ENCODE measurements around the gene IGFL2.

Gene IGFL2

DNA sequence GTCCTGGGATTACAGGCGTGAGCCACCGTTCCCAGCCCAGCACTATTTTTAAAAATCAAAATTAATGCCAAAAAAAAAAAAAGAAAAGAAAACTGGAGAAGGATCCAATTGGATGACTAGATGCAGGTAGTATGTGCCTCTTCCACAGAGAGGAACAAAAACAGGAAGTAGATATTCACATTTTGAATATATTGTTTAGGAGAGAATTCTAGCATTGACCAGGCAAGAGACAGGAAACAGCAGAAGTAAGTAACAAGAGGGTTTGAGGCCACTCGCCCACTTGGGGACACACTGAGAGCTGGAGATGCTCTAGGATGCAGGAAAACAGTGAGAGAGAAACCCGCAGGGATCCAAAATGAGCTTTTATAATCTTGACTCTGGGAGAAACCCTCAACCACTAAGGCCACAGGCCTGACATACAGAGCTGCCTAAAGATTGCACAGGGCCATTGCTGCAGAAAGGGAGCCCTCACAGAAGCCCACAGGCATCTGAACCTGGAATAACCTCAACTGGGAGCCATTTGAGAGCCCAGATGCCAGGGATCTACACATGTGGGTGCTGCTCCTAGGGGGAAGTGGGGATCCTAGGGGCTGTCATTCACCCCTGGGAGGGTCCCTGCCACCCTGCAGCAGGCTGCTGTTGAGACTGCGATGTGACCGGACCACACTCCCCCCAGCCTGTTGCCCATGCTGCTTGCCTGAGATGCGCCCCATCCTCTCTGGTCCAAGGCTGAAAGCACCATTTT is 28.2 kb downstream of the IGFL2 start:
- H3K27me3 ChIP-seq (ENCODE audit: control insufficient read depth, insufficient read depth, low read length): no peaks in the 10 kb centered on the region
- no peaks in the 10 kb centered on the region for H3K9me3 ChIP-seq (ENCODE audit: control insufficient read depth, low read length)
- H3K79me2 ChIP-seq: no peaks in the 10 kb centered on the region
- H3K9ac ChIP-seq: no peak overlapping the region
- no peak overlapping the region for H3K4me3 ChIP-seq (ENCODE audit: low read depth, low read length)
- no peak overlapping the region for H3K4me2 ChIP-seq (ENCODE audit: low read length)
- H3K27ac ChIP-seq: no peak overlapping the region
- peaks cover 3% of the 10 kb centered on the region for H3K4me1 ChIP-seq
- TF ChIP-seq, protein P1, sequence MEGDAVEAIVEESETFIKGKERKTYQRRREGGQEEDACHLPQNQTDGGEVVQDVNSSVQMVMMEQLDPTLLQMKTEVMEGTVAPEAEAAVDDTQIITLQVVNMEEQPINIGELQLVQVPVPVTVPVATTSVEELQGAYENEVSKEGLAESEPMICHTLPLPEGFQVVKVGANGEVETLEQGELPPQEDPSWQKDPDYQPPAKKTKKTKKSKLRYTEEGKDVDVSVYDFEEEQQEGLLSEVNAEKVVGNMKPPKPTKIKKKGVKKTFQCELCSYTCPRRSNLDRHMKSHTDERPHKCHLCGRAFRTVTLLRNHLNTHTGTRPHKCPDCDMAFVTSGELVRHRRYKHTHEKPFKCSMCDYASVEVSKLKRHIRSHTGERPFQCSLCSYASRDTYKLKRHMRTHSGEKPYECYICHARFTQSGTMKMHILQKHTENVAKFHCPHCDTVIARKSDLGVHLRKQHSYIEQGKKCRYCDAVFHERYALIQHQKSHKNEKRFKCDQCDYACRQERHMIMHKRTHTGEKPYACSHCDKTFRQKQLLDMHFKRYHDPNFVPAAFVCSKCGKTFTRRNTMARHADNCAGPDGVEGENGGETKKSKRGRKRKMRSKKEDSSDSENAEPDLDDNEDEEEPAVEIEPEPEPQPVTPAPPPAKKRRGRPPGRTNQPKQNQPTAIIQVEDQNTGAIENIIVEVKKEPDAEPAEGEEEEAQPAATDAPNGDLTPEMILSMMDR (IDR thresholded peaks at IDR 0.05): no peak
- H2AFZ ChIP-seq: no peak overlapping the region
- no peaks in the 10 kb centered on the region for H3K36me3 ChIP-seq (ENCODE audit: control insufficient read depth, insufficient read depth, low read length)

DNA sequence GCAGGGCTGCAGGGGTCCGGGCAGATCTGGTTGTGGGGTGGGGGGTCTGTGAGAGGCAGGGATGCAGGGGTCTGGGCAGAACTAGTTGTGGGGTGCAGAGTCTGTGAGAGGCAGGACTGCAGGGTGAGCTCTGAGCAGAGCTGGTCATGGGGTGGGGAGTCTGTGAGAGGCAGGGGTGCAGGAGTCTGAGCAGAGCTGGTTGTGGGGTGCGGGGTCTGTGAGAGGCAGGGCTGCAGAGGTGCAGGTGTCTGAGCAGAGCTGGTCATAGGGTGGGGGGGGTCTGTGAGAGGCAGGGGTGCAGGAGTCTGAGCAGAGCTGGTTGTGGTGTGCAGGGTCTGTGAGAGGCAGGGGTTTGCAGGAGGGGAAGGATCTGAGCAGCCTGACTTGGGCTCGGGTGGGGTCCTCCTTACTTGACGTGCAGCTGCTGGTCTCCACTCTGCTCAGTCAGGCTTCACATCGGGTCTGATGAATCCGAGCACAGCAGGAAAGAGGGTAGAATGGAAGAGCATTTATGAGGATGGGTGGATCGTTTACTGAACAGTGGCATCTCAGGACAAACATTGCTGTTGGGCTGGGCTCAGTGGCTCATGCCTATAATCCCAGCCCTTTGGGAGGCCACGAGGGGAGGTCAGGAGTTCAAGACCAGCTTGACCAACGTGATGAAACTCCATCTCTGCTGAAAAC is 31.2 kb downstream of the IGFL2 start:
- Histone ChIP-seq H3K36me3 (ENCODE audit: control insufficient read depth, insufficient read depth, low read length) (no peaks in the 10 kb centered on the region), H3K4me2 (ENCODE audit: low read length) (no peak overlapping the region), H3K9me3 (ENCODE audit: control insufficient read depth, low read length) (no peaks in the 10 kb centered on the region), H3K9ac (no peak overlapping the region), H3K4me3 (ENCODE audit: low read depth, low read length) (no peak overlapping the region), H3K27ac (no peak overlapping the region), H3K27me3 (ENCODE audit: control insufficient read depth, insufficient read depth, low read length) (no peaks in the 10 kb centered on the region), H3K4me1 (peaks cover under 1% of the 10 kb centered on the region), H2AFZ (no peak overlapping the region), H3K79me2 (no peaks in the 10 kb centered on the region)
- TF ChIP-seq, protein P1 (IDR thresholded peaks at IDR 0.05): no peak

DNA sequence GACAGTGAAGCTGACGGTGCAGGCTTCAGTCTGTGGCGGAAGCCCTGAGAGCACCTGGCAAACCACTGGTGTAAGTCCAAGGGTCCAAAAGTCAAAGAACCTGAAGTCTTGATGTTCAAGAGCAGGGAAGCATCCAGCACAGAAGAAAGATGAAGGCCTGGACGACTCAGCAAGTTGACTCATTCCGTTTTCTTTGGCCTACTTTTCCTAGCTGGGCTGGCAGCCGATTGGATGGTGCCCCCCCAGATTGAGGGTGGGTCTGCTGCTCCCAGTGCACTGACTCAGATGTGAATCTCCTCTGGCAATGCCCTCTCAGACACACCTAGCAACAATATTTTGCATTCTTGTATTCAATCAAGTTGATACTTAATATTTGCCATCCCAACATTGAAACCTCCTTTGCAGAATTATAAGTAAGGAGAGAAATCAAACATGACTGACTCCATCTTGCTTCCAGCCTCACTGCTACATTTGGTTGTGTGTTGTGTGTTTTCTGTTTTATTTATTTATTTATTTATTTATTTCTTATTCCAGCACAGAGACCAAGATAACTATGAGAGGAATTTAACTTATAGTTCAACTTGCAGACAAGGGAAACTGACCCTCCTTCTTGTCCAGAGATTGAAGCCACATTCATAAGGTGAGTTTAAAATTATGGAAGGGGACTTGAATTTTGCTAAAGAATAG is 32.8 kb downstream of the IGFL2 start:
- Histone ChIP-seq H3K9ac (no peak overlapping the region), H3K27me3 (ENCODE audit: control insufficient read depth, insufficient read depth, low read length) (no peaks in the 10 kb centered on the region), H3K36me3 (ENCODE audit: control insufficient read depth, insufficient read depth, low read length) (no peaks in the 10 kb centered on the region), H3K79me2 (no peaks in the 10 kb centered on the region), H3K4me2 (ENCODE audit: low read length) (no peak overlapping the region), H3K27ac (no peak overlapping the region), H3K4me3 (ENCODE audit: low read depth, low read length) (no peak overlapping the region), H2AFZ (no peak overlapping the region), H3K4me1 (no peaks in the 10 kb centered on the region), H3K9me3 (ENCODE audit: control insufficient read depth, low read length) (no peaks in the 10 kb centered on the region)
- TF ChIP-seq, protein P1 (IDR thresholded peaks at IDR 0.05): no peak

DNA sequence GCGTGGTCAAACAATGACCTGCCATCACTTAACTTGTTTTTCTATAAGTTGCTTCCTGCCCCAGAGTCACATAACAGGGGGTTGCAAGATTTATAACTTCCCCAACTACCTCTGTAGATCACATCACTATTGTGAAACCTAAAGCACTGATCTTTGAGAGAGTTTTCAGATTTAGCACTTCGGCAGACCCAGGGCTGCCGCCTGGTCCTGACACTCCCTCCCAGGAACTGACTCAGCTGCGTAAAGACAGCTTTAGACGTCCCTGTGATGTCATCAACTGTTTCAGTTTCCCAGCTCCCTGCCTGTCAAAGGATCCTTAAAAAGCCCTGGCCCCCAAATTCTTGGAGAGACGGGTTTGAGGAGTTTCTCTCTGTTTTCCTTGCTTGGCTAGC is 33.3 kb downstream of the IGFL2 start:
- no peak overlapping the region for H2AFZ ChIP-seq
- no peaks in the 10 kb centered on the region for H3K27me3 ChIP-seq (ENCODE audit: control insufficient read depth, insufficient read depth, low read length)
- H3K9me3 ChIP-seq (ENCODE audit: control insufficient read depth, low read length): no peaks in the 10 kb centered on the region
- H3K79me2 ChIP-seq: no peaks in the 10 kb centered on the region
- H3K4me2 ChIP-seq (ENCODE audit: low read length): no peak overlapping the region
- H3K4me3 ChIP-seq (ENCODE audit: low read depth, low read length): no peak overlapping the region
- TF ChIP-seq, protein P1 (IDR thresholded peaks at IDR 0.05): no peak
- H3K36me3 ChIP-seq (ENCODE audit: control insufficient read depth, insufficient read depth, low read length): no peaks in the 10 kb centered on the region
- no peak overlapping the region for H3K9ac ChIP-seq
- H3K4me1 ChIP-seq: no peaks in the 10 kb centered on the region
- no peak overlapping the region for H3K27ac ChIP-seq

All from parathyroid adenoma (tissue), 2 donors.